ENCODE data around the gene SMIM22.

The SMIM22 gene

DNA sequence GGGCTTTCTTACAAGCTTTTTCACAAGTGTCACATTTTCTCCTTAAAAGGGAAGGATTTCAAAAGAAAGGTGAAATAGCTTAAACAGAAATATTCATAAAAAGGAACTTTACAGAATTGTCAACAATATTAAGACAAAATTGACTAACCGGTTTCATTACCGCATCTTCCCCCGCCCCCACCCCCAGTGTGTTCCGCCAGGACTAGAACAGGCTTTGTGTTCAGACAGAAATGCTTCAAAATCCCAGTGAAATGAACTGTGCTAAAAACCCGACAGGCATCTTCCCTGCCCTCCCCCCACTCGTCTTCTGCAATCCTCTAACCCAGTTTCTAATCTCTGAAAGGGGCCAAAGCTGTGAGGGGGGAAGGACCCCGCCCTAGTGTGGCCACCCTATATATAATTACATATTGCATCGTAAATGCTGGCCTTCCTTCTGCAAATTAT, 8.3 kb downstream of the SMIM22 start:
- peaks cover 5 to 14% of the 10 kb centered on the region in 2 donors for H3K4me1 ChIP-seq (ENCODE audit: control insufficient read depth in 2 of 2, insufficient read depth in 1 of 2, low read depth in 1 of 2, low read length in 2 of 2)
- H3K9me3 ChIP-seq (replicated peaks in 1 of 2; ENCODE audit: control insufficient read depth in 2 of 2, insufficient read depth in 1 of 2, low read depth in 1 of 2, low read length in 2 of 2) = no peaks in the 10 kb centered on the region
- H2BK12ac ChIP-seq (ENCODE audit: low read length) = no peak overlapping the region
- peak overlapping the region in 1 of 2 donors; percentile 94 for H3K4me3 ChIP-seq (ENCODE audit: low read length in 2 of 2)
- H2AK5ac ChIP-seq (ENCODE audit: low read depth, low read length) = no peak overlapping the region
- no peak overlapping the region for H2BK15ac ChIP-seq (ENCODE audit: low read length)
- no peak overlapping the region for H3K4me2 ChIP-seq (ENCODE audit: insufficient read depth, low read length, poor library complexity, severe bottlenecking)
- peaks cover 2% of the 10 kb centered on the region for H3K79me1 ChIP-seq (ENCODE audit: low read depth, low read length)
- no peak overlapping the region for H4K91ac ChIP-seq (ENCODE audit: low read depth, low read length, poor library complexity)
- H3K4ac ChIP-seq (ENCODE audit: low read length) = no peak overlapping the region
- no peak overlapping the region for H3K9ac ChIP-seq (ENCODE audit: low read depth, low read length, poor library complexity)
- H3K23ac ChIP-seq (ENCODE audit: low read depth, low read length, poor library complexity) = no peak overlapping the region
- H2BK120ac ChIP-seq (ENCODE audit: low read depth, low read length) = no peak overlapping the region
- no peak overlapping the region for H3K18ac ChIP-seq (ENCODE audit: low read length)
- H2BK5ac ChIP-seq (ENCODE audit: low read length) = no peak overlapping the region
- no CpG with 5 or more reads among the region's 8 CpGs for WGBS, 2 donors (ENCODE audit: extremely low coverage in 2 of 2, insufficient read length in 2 of 2, insufficient replicate concordance in 1 of 2)
- H3K27ac ChIP-seq (replicated peaks; ENCODE audit: low read length) = no peak overlapping the region
- peak overlapping the region; percentile 100 for H2AFZ ChIP-seq (ENCODE audit: low read length)
- DNase-seq (ENCODE audit: low spot score) = no peak
- peaks cover 30 to 51% of the 10 kb centered on the region in 2 donors for H3K36me3 ChIP-seq (replicated peaks in 1 of 2; ENCODE audit: control insufficient read depth in 2 of 2, insufficient read depth in 2 of 2, low read length in 2 of 2)
- H3K27me3 ChIP-seq (ENCODE audit: control insufficient read depth in 3 of 3, insufficient read depth in 3 of 3, low read depth in 1 of 3, low read length in 3 of 3) = no peaks in the 10 kb centered on the region
- peak overlapping the region; percentile 43 for H4K8ac ChIP-seq (ENCODE audit: low read depth, low read length)
- H3K14ac ChIP-seq (ENCODE audit: low read length) = no peak overlapping the region

DNA sequence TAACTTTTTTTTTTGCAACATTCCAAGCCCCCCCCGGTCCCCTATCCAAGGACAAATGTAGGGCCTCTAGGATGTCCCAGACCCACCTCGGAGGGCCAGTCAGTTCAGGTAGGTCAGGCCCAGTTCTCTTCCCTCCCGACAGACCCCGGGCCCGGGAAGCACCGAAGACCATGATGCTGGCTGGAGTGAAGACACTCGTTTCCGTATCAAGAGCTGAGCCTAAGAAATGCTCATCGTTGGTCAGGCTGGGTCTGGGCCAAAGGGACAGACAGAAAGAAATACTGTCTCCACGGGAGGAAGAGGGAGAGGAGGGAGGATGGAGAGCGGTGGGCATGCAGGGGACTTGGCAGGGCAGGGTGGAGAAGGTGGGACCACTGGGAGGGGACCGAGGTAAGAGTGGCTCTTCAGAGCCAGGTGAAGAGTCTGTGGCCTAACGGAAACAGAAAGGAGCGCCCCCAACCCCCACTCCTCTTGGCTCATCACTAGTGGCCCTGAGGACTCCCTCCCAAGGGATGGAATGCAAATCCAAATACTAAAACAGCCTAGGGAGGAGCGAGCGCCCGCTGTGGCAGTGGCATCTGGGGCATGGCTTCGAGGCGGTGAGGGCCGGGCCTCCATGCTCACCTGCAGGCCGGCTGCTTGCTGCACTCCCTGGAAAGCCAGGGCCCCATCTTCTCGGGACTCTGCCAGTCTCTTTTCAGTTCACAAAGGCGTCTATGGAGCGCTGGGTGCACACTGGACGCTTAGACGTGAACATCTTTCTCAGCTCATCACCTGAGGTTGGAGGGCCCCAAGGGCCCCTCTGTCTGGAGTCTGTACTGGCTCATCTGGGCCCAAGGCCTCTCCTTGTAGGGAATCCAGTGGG, 9.0 kb downstream of the SMIM22 start:
- Histone ChIP-seq H3K4me1 (ENCODE audit: control insufficient read depth in 2 of 2, insufficient read depth in 1 of 2, low read depth in 1 of 2, low read length in 2 of 2) (peaks cover 5 to 14% of the 10 kb centered on the region in 2 donors), H3K79me1 (ENCODE audit: low read depth, low read length) (peaks cover 2% of the 10 kb centered on the region), H2AFZ (ENCODE audit: low read length) (no peak overlapping the region), H2BK5ac (ENCODE audit: low read length) (no peak overlapping the region), H3K36me3 (replicated peaks in 1 of 2; ENCODE audit: control insufficient read depth in 2 of 2, insufficient read depth in 2 of 2, low read length in 2 of 2) (peaks cover 30 to 53% of the 10 kb centered on the region in 2 donors), H3K27me3 (ENCODE audit: control insufficient read depth in 3 of 3, insufficient read depth in 3 of 3, low read depth in 1 of 3, low read length in 3 of 3) (no peaks in the 10 kb centered on the region), H2BK12ac (ENCODE audit: low read length) (no peak overlapping the region), H3K4ac (ENCODE audit: low read length) (no peak overlapping the region), H3K27ac (replicated peaks; ENCODE audit: low read length) (no peak overlapping the region), H3K4me3 (ENCODE audit: low read length in 2 of 2) (no peak overlapping the region), H4K91ac (ENCODE audit: low read depth, low read length, poor library complexity) (no peak overlapping the region), H3K9ac (ENCODE audit: low read depth, low read length, poor library complexity) (no peak overlapping the region), H2BK15ac (ENCODE audit: low read length) (no peak overlapping the region), H3K14ac (ENCODE audit: low read length) (no peak overlapping the region), H3K18ac (ENCODE audit: low read length) (no peak overlapping the region), H4K8ac (ENCODE audit: low read depth, low read length) (no peak overlapping the region), H2BK120ac (ENCODE audit: low read depth, low read length) (no peak overlapping the region), H3K4me2 (ENCODE audit: insufficient read depth, low read length, poor library complexity, severe bottlenecking) (no peak overlapping the region), H2AK5ac (ENCODE audit: low read depth, low read length) (peak overlapping the region; percentile 56), H3K9me3 (replicated peaks in 1 of 2; ENCODE audit: control insufficient read depth in 2 of 2, insufficient read depth in 1 of 2, low read depth in 1 of 2, low read length in 2 of 2) (no peaks in the 10 kb centered on the region), H3K23ac (ENCODE audit: low read depth, low read length, poor library complexity) (no peak overlapping the region)
- no CpG with 5 or more reads among the region's 26 CpGs for WGBS, 2 donors (ENCODE audit: extremely low coverage in 2 of 2, insufficient read length in 2 of 2, insufficient replicate concordance in 1 of 2)
- no peak for DNase-seq (ENCODE audit: low spot score)

DNA sequence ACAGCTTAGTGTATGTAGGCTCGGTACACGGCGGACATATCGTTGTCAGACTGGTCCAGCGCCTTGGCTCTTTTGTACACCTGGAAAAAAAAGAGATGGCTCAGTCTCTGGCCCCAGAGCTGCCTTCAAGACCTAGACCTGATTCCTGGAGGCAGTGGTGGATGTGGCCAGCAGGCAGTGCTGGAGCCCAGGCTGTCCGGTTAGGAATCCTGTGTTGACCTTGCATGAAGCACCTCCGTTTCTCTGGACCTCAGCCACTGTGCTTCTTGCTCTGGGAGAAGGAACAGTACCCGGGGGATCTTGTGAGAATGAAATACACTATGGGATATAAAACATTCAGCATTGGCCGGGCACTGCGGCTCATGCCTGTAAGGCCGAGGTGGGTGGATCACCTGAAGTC, 10.1 kb downstream of the SMIM22 start:
- Histone ChIP-seq H4K91ac (ENCODE audit: low read depth, low read length, poor library complexity) (no peak overlapping the region), H3K36me3 (replicated peaks in 1 of 2; ENCODE audit: control insufficient read depth in 2 of 2, insufficient read depth in 2 of 2, low read length in 2 of 2) (peaks cover 24 to 58% of the 10 kb centered on the region in 2 donors), H2BK15ac (ENCODE audit: low read length) (no peak overlapping the region), H2AK5ac (ENCODE audit: low read depth, low read length) (no peak overlapping the region), H2BK5ac (ENCODE audit: low read length) (no peak overlapping the region), H3K4me3 (ENCODE audit: low read length in 2 of 2) (no peak overlapping the region), H2AFZ (ENCODE audit: low read length) (no peak overlapping the region), H3K4ac (ENCODE audit: low read length) (no peak overlapping the region), H3K27ac (replicated peaks; ENCODE audit: low read length) (no peak overlapping the region), H3K14ac (ENCODE audit: low read length) (no peak overlapping the region), H3K4me1 (ENCODE audit: control insufficient read depth in 2 of 2, insufficient read depth in 1 of 2, low read depth in 1 of 2, low read length in 2 of 2) (peaks cover 5 to 14% of the 10 kb centered on the region in 2 donors), H3K27me3 (ENCODE audit: control insufficient read depth in 3 of 3, insufficient read depth in 3 of 3, low read depth in 1 of 3, low read length in 3 of 3) (no peaks in the 10 kb centered on the region), H2BK12ac (ENCODE audit: low read length) (no peak overlapping the region), H3K23ac (ENCODE audit: low read depth, low read length, poor library complexity) (no peak overlapping the region), H3K4me2 (ENCODE audit: insufficient read depth, low read length, poor library complexity, severe bottlenecking) (no peak overlapping the region), H3K9me3 (replicated peaks in 1 of 2; ENCODE audit: control insufficient read depth in 2 of 2, insufficient read depth in 1 of 2, low read depth in 1 of 2, low read length in 2 of 2) (no peaks in the 10 kb centered on the region), H4K8ac (ENCODE audit: low read depth, low read length) (no peak overlapping the region), H3K18ac (ENCODE audit: low read length) (no peak overlapping the region), H3K79me1 (ENCODE audit: low read depth, low read length) (peaks cover 2% of the 10 kb centered on the region), H3K9ac (ENCODE audit: low read depth, low read length, poor library complexity) (no peak overlapping the region), H2BK120ac (ENCODE audit: low read depth, low read length) (no peak overlapping the region)
- DNase-seq (ENCODE audit: low spot score) = no peak
- no CpG with 5 or more reads among the region's 11 CpGs for WGBS, 2 donors (ENCODE audit: extremely low coverage in 2 of 2, insufficient read length in 2 of 2, insufficient replicate concordance in 1 of 2)

DNA sequence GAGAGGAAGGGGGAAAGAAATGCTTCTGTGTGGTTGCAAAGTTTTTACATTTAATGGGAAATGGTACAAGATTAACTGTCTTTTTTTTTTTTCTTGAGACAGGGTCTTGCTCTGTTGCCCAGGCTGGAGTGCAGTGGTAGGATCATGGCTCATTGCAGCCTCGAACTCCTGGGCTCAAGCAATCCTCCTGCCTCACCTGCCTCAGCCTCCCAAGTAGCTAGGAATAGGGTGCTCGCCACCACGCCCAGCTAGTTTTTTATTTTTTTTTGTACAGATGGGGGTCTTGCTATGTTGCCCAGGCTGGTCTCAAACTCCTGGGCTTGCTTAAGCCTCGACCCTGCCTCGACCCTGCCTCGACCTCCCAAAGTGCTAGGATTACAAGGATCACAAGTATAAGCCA, 11.1 kb downstream of the SMIM22 start:
- Histone ChIP-seq H2BK120ac (ENCODE audit: low read depth, low read length) (no peak overlapping the region), H3K4ac (ENCODE audit: low read length) (no peak overlapping the region), H3K4me2 (ENCODE audit: insufficient read depth, low read length, poor library complexity, severe bottlenecking) (no peak overlapping the region), H3K18ac (ENCODE audit: low read length) (no peak overlapping the region), H2BK5ac (ENCODE audit: low read length) (no peak overlapping the region), H3K27ac (replicated peaks; ENCODE audit: low read length) (no peak overlapping the region), H3K23ac (ENCODE audit: low read depth, low read length, poor library complexity) (no peak overlapping the region), H3K4me3 (ENCODE audit: low read length in 2 of 2) (no peak overlapping the region), H4K91ac (ENCODE audit: low read depth, low read length, poor library complexity) (no peak overlapping the region), H3K14ac (ENCODE audit: low read length) (no peak overlapping the region), H3K36me3 (replicated peaks in 1 of 2; ENCODE audit: control insufficient read depth in 2 of 2, insufficient read depth in 2 of 2, low read length in 2 of 2) (peaks cover 27 to 64% of the 10 kb centered on the region in 2 donors), H2AK5ac (ENCODE audit: low read depth, low read length) (no peak overlapping the region), H4K8ac (ENCODE audit: low read depth, low read length) (no peak overlapping the region), H2BK12ac (ENCODE audit: low read length) (no peak overlapping the region), H3K4me1 (ENCODE audit: control insufficient read depth in 2 of 2, insufficient read depth in 1 of 2, low read depth in 1 of 2, low read length in 2 of 2) (peaks cover 3 to 13% of the 10 kb centered on the region in 2 donors), H3K79me1 (ENCODE audit: low read depth, low read length) (no peaks in the 10 kb centered on the region), H3K27me3 (ENCODE audit: control insufficient read depth in 3 of 3, insufficient read depth in 3 of 3, low read depth in 1 of 3, low read length in 3 of 3) (no peaks in the 10 kb centered on the region), H3K9ac (ENCODE audit: low read depth, low read length, poor library complexity) (no peak overlapping the region), H2BK15ac (ENCODE audit: low read length) (no peak overlapping the region), H2AFZ (ENCODE audit: low read length) (no peak overlapping the region), H3K9me3 (replicated peaks in 1 of 2; ENCODE audit: control insufficient read depth in 2 of 2, insufficient read depth in 1 of 2, low read depth in 1 of 2, low read length in 2 of 2) (no peaks in the 10 kb centered on the region)
- WGBS, 2 donors (ENCODE audit: extremely low coverage in 2 of 2, insufficient read length in 2 of 2, insufficient replicate concordance in 1 of 2) = no CpG with 5 or more reads among the region's 6 CpGs
- no peak for DNase-seq (ENCODE audit: low spot score)

All from neuronal stem cell (in vitro differentiated cells).